ENCODE data around the gene AGFG1. TPM values are rescaled to one million over a fixed set of nuclear protein-coding genes. Genes with fewer than 3 reads are reported as not detected.

Gene AGFG1
- total RNA-seq, 4 donors from 2014 or later = 44.6 to 65.3 (median 55.7) TPM

GRCh38 chr2:227602358-227602757 lies 130.4 kb downstream of the AGFG1 start:
- no peak for DNase-seq (ENCODE audit: low spot score in 2 of 2)
- 70 to 75% methylated on average over 3 of the region's 3 CpGs for whole genome bisulfite sequencing, 2 donors
- TF ChIP-seq CTCF (IDR thresholded peaks at IDR 0.05) (no peak), POLR2A (IDR thresholded peaks at IDR 0.05) (no peak)
- intact Hi-C loops (cut with DNase I; ENCODE audit: low total_unique reads) = no loop called here
- H3K4me3 ChIP-seq (ENCODE audit: low read depth, poor library complexity, severe bottlenecking) = no peak overlapping the region

- DNase-seq (ENCODE audit: low spot score in 2 of 2) = peak; percentile 24 to 67
- TF ChIP-seq POLR2A (IDR thresholded peaks at IDR 0.05) = no peak
- TF ChIP-seq CTCF (IDR thresholded peaks at IDR 0.05) = no peak
- intact Hi-C loops (cut with DNase I; ENCODE audit: low total_unique reads) = no loop called here
- H3K4me3 ChIP-seq (ENCODE audit: low read depth, poor library complexity, severe bottlenecking) = no peak overlapping the region
- WGBS, 2 donors = 47 to 71% methylated on average over 1 of the region's 1 CpG
Observed at GRCh38 chr2:227606476-227606875, 134.5 kb downstream of the AGFG1 start.

- intact Hi-C loops (cut with DNase I; ENCODE audit: low total_unique reads) = no loop called here
- no peak overlapping the region for H3K4me3 ChIP-seq (ENCODE audit: low read depth, poor library complexity, severe bottlenecking)
- 50 to 58% methylated on average over 3 of the region's 3 CpGs for WGBS, 2 donors
- TF ChIP-seq CTCF (IDR thresholded peaks at IDR 0.05) (no peak), POLR2A (IDR thresholded peaks at IDR 0.05) (no peak)
- no peak for DNase-seq (ENCODE audit: low spot score in 2 of 2)
Observed at GRCh38 chr2:227607941-227608340, 136.0 kb downstream of the AGFG1 start.

GRCh38 chr2:227608561-227609338 lies 136.8 kb downstream of the AGFG1 start:
- TF ChIP-seq CTCF (IDR thresholded peaks at IDR 0.05) = no peak
- no peak for TF ChIP-seq POLR2A (IDR thresholded peaks at IDR 0.05)
- 70 to 78% methylated on average over 16 of the region's 16 CpGs for WGBS, 2 donors
- no peak overlapping the region for H3K4me3 ChIP-seq (ENCODE audit: low read depth, poor library complexity, severe bottlenecking)
- intact Hi-C loops (cut with DNase I; ENCODE audit: low total_unique reads) = no loop called here
- peak; percentile 26 to 34 for DNase-seq (ENCODE audit: low spot score in 2 of 2)

- WGBS, 2 donors = 87% methylated on average over 2 of the region's 2 CpGs
- H3K4me3 ChIP-seq (ENCODE audit: low read depth, poor library complexity, severe bottlenecking) = no peak overlapping the region
- DNase-seq (ENCODE audit: low spot score in 2 of 2) = no peak
- intact Hi-C loops (cut with DNase I; ENCODE audit: low total_unique reads) = no loop called here
- TF ChIP-seq CTCF (IDR thresholded peaks at IDR 0.05) (no peak), POLR2A (IDR thresholded peaks at IDR 0.05) (no peak)
Observed at GRCh38 chr2:227610123-227610522, 138.2 kb downstream of the AGFG1 start.

Small RNA genes within 50 kb of the gene (microRNA-seq; reads per million reads assigned to microRNA genes)
- 0 to 0.57 reads per million in 2 donors for gene MIR5703 (ENCODE audit: borderline number of aligned reads in 1 of 2, borderline replicate concordance in 2 of 2)

Other genes starting within 250 kb of the AGFG1 start
- gene MFF, start 146.9 kb upstream of the AGFG1 start, total RNA-seq = 100 to 1,000 TPM in 1 of 4 donors, 10 to 100 TPM in 3; 76.6 to 105 (median 83.3) TPM
- gene TM4SF20, start 92.8 kb upstream of the AGFG1 start, total RNA-seq = not detected
- gene SCYGR1, start 84.2 kb upstream of the AGFG1 start, total RNA-seq = not detected
- gene SCYGR2, start 126.7 kb downstream of the AGFG1 start, total RNA-seq = 10 to 100 TPM in 1 of 4 donors, not detected in 3; 12.5 TPM
- gene SCYGR3, start 142.7 kb downstream of the AGFG1 start, total RNA-seq = 1 to 10 TPM in 1 of 4 donors, not detected in 3; 5.7 TPM
- gene SCYGR4, start 145.3 kb downstream of the AGFG1 start, total RNA-seq = 1 to 10 TPM in 1 of 4 donors, not detected in 3; 5.1 TPM
- gene SCYGR5, start 194.6 kb downstream of the AGFG1 start, total RNA-seq = not detected
- 1 to 10 TPM in 3 of 4 donors, under 1 TPM in 1; 0.47 to 5.6 (median 2.9) TPM for gene SLC19A3, start 245.9 kb downstream of the AGFG1 start, total RNA-seq